HL-60 (cell line): Measurements from ENCODE around the gene CCDC107.

Experiments
- DNase-seq, 2 experiments: peaks; one replicate each; pipeline ENCODE4 v3.0.0-alpha.2; 2010 to 2020; ENCODE audit warnings: low read depth in 1 of 2, low spot score in 1 of 2
- H3K27ac ChIP-seq: fragments of 250-450 bp; sonication (Bioruptor Pico); replicated peaks from 2 replicates; pipeline ENCODE4 v1.5.1; 2020; ENCODE audit warnings: mild to moderate bottlenecking, moderate library complexity
- H3K27me3 ChIP-seq: fragments of 250-450 bp; sonication (Bioruptor Pico); 2 replicates; pipeline ENCODE4 v1.5.1; 2021; ENCODE audit warnings: mild to moderate bottlenecking, moderate library complexity; ENCODE audit not compliant: insufficient read depth, poor library complexity, severe bottlenecking
- H3K4me3 ChIP-seq: replicated peaks from 2 replicates; pipeline ENCODE4 v1.5.1; 2011; ENCODE audit warnings: mild to moderate bottlenecking, control low read depth, low read length; ENCODE audit not compliant: insufficient read depth
- GABPA ChIP-seq: IDR thresholded peaks from 2 replicates; pipeline ENCODE4 v1.6.1; 2012; ENCODE audit warnings: low read depth
- POLR2AphosphoS5 ChIP-seq: IDR thresholded peaks from 2 replicates; pipeline ENCODE4 v1.6.1; 2012; ENCODE audit warnings: low read depth
- SPI1 ChIP-seq: IDR thresholded peaks from 2 replicates; pipeline ENCODE4 v1.6.1; 2012; ENCODE audit warnings: low read depth, mild to moderate bottlenecking, borderline replicate concordance
- TF ChIP-seq, protein P1 (sequence below): IDR thresholded peaks from one replicate; pipeline ENCODE4 v1.5.1; 2011; ENCODE audit warnings: low read length, control low read depth, inconsistent platforms; ENCODE audit not compliant: insufficient read depth
- TF ChIP-seq, protein P2 (sequence below): IDR thresholded peaks from 2 replicates; pipeline ENCODE4 v1.6.1; 2012; ENCODE audit warnings: low read depth; ENCODE audit not compliant: insufficient replicate concordance

Gene CCDC107

DNA sequence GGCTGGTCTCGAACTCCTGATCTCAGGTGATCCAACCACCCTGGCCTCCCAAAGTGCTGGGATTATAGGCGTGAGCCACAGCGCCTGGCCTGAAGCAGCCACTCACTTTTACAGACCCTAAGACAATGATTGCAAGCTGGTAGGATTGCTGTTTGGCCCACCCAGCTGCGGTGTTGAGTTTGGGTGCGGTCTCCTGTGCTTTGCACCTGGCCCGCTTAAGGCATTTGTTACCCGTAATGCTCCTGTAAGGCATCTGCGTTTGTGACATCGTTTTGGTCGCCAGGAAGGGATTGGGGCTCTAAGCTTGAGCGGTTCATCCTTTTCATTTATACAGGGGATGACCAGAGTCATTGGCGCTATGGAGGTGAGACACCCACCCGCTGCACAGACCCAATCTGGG is 17.1 kb downstream of the CCDC107 start:
- H3K4me3 ChIP-seq = no peak overlapping the region
- no peak for DNase-seq
- TF ChIP-seq GABPA = no peak
- no peak for TF ChIP-seq POLR2AphosphoS5
- no peak for TF ChIP-seq SPI1
- TF ChIP-seq, protein P1, sequence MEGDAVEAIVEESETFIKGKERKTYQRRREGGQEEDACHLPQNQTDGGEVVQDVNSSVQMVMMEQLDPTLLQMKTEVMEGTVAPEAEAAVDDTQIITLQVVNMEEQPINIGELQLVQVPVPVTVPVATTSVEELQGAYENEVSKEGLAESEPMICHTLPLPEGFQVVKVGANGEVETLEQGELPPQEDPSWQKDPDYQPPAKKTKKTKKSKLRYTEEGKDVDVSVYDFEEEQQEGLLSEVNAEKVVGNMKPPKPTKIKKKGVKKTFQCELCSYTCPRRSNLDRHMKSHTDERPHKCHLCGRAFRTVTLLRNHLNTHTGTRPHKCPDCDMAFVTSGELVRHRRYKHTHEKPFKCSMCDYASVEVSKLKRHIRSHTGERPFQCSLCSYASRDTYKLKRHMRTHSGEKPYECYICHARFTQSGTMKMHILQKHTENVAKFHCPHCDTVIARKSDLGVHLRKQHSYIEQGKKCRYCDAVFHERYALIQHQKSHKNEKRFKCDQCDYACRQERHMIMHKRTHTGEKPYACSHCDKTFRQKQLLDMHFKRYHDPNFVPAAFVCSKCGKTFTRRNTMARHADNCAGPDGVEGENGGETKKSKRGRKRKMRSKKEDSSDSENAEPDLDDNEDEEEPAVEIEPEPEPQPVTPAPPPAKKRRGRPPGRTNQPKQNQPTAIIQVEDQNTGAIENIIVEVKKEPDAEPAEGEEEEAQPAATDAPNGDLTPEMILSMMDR = no peak
- TF ChIP-seq, protein P2, sequence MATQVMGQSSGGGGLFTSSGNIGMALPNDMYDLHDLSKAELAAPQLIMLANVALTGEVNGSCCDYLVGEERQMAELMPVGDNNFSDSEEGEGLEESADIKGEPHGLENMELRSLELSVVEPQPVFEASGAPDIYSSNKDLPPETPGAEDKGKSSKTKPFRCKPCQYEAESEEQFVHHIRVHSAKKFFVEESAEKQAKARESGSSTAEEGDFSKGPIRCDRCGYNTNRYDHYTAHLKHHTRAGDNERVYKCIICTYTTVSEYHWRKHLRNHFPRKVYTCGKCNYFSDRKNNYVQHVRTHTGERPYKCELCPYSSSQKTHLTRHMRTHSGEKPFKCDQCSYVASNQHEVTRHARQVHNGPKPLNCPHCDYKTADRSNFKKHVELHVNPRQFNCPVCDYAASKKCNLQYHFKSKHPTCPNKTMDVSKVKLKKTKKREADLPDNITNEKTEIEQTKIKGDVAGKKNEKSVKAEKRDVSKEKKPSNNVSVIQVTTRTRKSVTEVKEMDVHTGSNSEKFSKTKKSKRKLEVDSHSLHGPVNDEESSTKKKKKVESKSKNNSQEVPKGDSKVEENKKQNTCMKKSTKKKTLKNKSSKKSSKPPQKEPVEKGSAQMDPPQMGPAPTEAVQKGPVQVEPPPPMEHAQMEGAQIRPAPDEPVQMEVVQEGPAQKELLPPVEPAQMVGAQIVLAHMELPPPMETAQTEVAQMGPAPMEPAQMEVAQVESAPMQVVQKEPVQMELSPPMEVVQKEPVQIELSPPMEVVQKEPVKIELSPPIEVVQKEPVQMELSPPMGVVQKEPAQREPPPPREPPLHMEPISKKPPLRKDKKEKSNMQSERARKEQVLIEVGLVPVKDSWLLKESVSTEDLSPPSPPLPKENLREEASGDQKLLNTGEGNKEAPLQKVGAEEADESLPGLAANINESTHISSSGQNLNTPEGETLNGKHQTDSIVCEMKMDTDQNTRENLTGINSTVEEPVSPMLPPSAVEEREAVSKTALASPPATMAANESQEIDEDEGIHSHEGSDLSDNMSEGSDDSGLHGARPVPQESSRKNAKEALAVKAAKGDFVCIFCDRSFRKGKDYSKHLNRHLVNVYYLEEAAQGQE = no peak
- H3K27ac ChIP-seq = no peak overlapping the region
- H3K27me3 ChIP-seq = peaks cover 18% of the 10 kb centered on the region

DNA sequence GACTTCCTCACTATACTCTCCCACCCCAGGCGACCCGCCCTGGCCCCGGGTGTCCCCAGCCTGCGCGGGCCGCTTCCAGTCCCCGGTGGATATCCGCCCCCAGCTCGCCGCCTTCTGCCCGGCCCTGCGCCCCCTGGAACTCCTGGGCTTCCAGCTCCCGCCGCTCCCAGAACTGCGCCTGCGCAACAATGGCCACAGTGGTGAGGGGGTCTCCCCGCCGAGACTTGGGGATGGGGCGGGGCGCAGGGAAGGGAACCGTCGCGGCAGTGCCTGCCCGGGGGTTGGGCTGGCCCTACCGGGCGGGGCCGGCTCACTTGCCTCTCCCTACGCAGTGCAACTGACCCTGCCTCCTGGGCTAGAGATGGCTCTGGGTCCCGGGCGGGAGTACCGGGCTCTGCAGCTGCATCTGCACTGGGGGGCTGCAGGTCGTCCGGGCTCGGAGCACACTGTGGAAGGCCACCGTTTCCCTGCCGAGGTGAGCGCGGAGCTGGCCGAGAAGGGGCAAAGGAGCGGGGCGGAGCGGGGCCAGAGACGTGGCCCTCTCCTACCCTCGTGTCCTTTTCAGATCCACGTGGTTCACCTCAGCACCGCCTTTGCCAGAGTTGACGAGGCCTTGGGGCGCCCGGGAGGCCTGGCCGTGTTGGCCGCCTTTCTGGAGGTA is 17.8 kb downstream of the CCDC107 start:
- peaks cover 18% of the 10 kb centered on the region for H3K27me3 ChIP-seq
- H3K4me3 ChIP-seq = no peak overlapping the region
- DNase-seq = no peak

DNA sequence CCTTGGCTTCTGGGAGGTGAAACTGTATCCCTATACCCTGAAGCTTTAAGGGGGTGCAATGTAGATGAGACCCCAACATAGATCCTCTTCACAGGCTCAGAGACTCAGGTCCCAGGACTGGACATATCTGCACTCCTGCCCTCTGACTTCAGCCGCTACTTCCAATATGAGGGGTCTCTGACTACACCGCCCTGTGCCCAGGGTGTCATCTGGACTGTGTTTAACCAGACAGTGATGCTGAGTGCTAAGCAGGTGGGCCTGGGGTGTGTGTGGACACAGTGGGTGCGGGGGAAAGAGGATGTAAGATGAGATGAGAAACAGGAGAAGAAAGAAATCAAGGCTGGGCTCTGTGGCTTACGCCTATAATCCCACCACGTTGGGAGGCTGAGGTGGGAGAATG is 21.0 kb downstream of the CCDC107 start:
- peaks cover 18% of the 10 kb centered on the region for H3K27me3 ChIP-seq
- H3K27ac ChIP-seq = no peak overlapping the region
- DNase-seq = no peak
- no peak overlapping the region for H3K4me3 ChIP-seq
- TF ChIP-seq, protein P2 = no peak
- no peak for TF ChIP-seq GABPA

More for the DNA sequence above, 17.8 kb downstream of the CCDC107 start:
- TF ChIP-seq GABPA (no peak), SPI1 (no peak), POLR2AphosphoS5 (no peak)
- TF ChIP-seq, protein P1 = no peak
- TF ChIP-seq, protein P2 = no peak
- no peak overlapping the region for H3K27ac ChIP-seq
